Measurements from ENCODE around the gene CPXM1. TPM values are rescaled to one million over a fixed set of nuclear protein-coding genes. Genes with fewer than 3 reads are reported as not detected.
A peak's percentile ranks its signal among the peaks of the same experiment; 100 is the strongest.

The CPXM1 gene
- total RNA-seq (2021; ENCODE audit: unreplicated experiment) (0.17 TPM), Bru-seq, nascent RNA (percentile 19 among the genes with signal in this experiment), BruChase-seq, experiment 1, labeled RNA remaining after a 6-hour chase (not detected), BruChase-seq, experiment 2, labeled RNA remaining after a 2-hour chase (percentile 16 among the genes with signal in this experiment)
- polyA plus RNA-seq (2012), result 0.09 and 0.18 TPM in 2 replicates
- long read RNA-seq, result 0 reads

DNA sequence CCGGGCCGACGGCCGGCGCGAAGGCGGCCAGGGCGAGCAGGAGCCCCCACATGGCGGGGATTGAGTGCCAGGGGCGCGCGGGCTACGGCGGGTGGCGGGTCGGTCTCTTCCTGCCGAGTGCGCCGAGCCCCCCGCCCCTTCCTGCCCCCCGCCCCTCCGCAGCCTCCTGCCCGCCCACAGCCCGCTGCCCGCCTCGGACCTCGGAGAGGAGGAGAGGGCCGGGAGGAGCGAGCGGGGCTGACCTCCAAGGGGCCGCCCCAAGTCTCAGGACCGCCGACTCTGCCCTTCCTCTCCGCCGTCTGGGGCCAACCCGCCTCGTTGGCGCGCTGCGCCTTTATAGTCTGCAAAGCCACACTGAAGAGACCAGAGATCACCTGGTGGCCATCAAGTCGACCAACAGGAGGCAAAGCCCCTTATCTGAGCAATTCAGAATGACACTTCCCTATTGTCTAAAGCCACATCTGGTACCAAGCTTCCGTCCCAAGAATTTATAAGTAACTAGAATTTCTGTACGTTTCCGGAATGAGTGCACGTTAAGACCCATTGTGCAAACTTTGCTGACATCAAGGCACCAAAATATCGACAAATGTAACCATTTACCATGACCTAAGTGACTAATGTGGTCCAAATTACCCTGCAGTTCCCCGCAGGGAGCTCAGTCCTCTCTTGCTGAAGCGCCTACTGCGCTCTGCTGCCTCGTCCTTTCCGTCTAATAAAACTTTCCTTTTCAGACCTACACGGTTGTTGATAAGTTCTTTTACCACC is at the start of gene CPXM1:
CPXM1 (minus strand) TSS at position 107 of the 765 bp plus-strand sequence; CDS start at position 52, 55 bp downstream.
- intact Hi-C loops (cut with micrococcal nuclease), result no loop called here
- Histone ChIP-seq H3K27ac (ENCODE audit: low read depth, low read length) (no peak within 1 kb of the TSS), H4K20me1 (ENCODE audit: insufficient read depth) (no peaks in the 10 kb centered on the region), H3K9me3 (ENCODE audit: control insufficient read depth in 1 of 2, insufficient read depth in 1 of 2, low read depth in 1 of 2, low read length in 2 of 2) (no peaks in the 10 kb centered on the region), H3K4me3 (replicated peaks in 1 of 2; ENCODE audit: low read depth in 1 of 2, low read length in 2 of 2) (no peak within 1 kb of the TSS), H3K79me2 (ENCODE audit: insufficient read depth, low read length) (no peaks in the 10 kb centered on the region), H3K4me2 (ENCODE audit: low read length) (no peak within 1 kb of the TSS), H3K9me2 (ENCODE audit: insufficient read depth) (no peaks in the 10 kb centered on the region), H3K36me3 (ENCODE audit: control insufficient read depth in 1 of 2, insufficient read depth in 2 of 2, low read length in 2 of 2) (no peaks in the 10 kb centered on the region), H3K9ac (ENCODE audit: low read length) (no peak within 1 kb of the TSS), H3K4me1 (ENCODE audit: control insufficient read depth in 1 of 2, insufficient read depth in 2 of 2, low read length in 2 of 2) (peaks cover 8 to 13% of the 10 kb centered on the region in 2 experiments; a peak in 3 of 4 replicates), H2AFZ (ENCODE audit: low read depth, low read length, poor library complexity, severe bottlenecking) (no peak within 1 kb of the TSS), H3K27me3 (ENCODE audit: insufficient read depth, low read length) (no peaks in the 10 kb centered on the region)
- ChIA-PET CTCF (no interaction called here), POLR2A (no interaction called here), RAD21 (ENCODE audit: low non-redundant PET in 1 of 2, low total read pairs in 2 of 2, uncharacterized antibody in 2 of 2, unreplicated experiment in 2 of 2) (no interaction called here)
- TF ChIP-seq SRF (IDR thresholded peaks at IDR 0.05; ENCODE audit: low read depth) (no peak), JUND (IDR thresholded peaks at IDR 0.05) (no peak), RAD21 (IDR thresholded peaks at IDR 0.05; ENCODE audit: low read depth) (no peak), CBX3 (IDR thresholded peaks at IDR 0.05; ENCODE audit: low read depth) (no peak), YY1 (IDR thresholded peaks at IDR 0.05; ENCODE audit: extremely low read depth, insufficient replicate concordance, low read depth, low read length) (no peak), TCF7L2 (IDR thresholded peaks at IDR 0.05; ENCODE audit: borderline replicate concordance, extremely low read depth, insufficient read depth, insufficient read length) (no peak), FOSL1 (IDR thresholded peaks at IDR 0.05; ENCODE audit: low read depth) (no peak), SP1 (IDR thresholded peaks at IDR 0.05; ENCODE audit: low read depth) (no peak), EZH2 (IDR thresholded peaks at IDR 0.05) (no peak)
- TF ChIP-seq, protein P1, sequence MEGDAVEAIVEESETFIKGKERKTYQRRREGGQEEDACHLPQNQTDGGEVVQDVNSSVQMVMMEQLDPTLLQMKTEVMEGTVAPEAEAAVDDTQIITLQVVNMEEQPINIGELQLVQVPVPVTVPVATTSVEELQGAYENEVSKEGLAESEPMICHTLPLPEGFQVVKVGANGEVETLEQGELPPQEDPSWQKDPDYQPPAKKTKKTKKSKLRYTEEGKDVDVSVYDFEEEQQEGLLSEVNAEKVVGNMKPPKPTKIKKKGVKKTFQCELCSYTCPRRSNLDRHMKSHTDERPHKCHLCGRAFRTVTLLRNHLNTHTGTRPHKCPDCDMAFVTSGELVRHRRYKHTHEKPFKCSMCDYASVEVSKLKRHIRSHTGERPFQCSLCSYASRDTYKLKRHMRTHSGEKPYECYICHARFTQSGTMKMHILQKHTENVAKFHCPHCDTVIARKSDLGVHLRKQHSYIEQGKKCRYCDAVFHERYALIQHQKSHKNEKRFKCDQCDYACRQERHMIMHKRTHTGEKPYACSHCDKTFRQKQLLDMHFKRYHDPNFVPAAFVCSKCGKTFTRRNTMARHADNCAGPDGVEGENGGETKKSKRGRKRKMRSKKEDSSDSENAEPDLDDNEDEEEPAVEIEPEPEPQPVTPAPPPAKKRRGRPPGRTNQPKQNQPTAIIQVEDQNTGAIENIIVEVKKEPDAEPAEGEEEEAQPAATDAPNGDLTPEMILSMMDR (IDR thresholded peaks at IDR 0.05 in 2 of 3, conservative IDR thresholded peaks at IDR 0.05 in 1 of 3; ENCODE audit: borderline replicate concordance in 1 of 3, insufficient read depth in 1 of 3, low read depth in 2 of 3, low read length in 2 of 3), result no peak
- TF ChIP-seq, protein P2, sequence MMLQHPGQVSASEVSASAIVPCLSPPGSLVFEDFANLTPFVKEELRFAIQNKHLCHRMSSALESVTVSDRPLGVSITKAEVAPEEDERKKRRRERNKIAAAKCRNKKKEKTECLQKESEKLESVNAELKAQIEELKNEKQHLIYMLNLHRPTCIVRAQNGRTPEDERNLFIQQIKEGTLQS (IDR thresholded peaks at IDR 0.05), result no peak
- TF ChIP-seq, protein P3, sequence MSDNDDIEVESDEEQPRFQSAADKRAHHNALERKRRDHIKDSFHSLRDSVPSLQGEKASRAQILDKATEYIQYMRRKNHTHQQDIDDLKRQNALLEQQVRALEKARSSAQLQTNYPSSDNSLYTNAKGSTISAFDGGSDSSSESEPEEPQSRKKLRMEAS (IDR thresholded peaks at IDR 0.05), result no peak
- DNase-seq (ENCODE audit: low read depth, low spot score) (no peak), ATAC-seq (no peak)
- no TSS peak for BruUV-seq (replicated peaks)
